ENCODE data around the gene KCNQ1.

GRCh38 chr11:2592559-2593392 lies 148.0 kb downstream of the KCNQ1 start:
- TF ChIP-seq PREB (CRISPR knock-in tag; IDR thresholded peaks at IDR 0.05) (no peak), IRF1 (CRISPR knock-in tag; IDR thresholded peaks at IDR 0.05; ENCODE audit: low read depth) (no peak)

All from HepG2 (cell line).